Caco-2 (cell line): ENCODE results near the gene TAF5L. TPM values are rescaled to one million over a fixed set of nuclear protein-coding genes. Genes with fewer than 3 reads are reported as not detected.

Experiments used
- BruUV-seq: library from RNA; stranded (reverse); fragments of 400-500 nt; replicated peaks from 2 replicates; lab custom pipeline; 2021; lab: Mats Ljungman, UMichigan
- CTCF ChIA-PET: fragments of 300-600 bp; sonication (Branson Sonifier 250); formaldehyde crosslinking; loops from one replicate; lab custom pipeline; 2022; ENCODE audit warnings: antibody characterized with exemption; lab: Charles Lee
- POLR2A ChIA-PET: fragments of 300-600 bp; sonication (Branson Sonifier 250); formaldehyde crosslinking; loops from one replicate; lab custom pipeline; 2022; ENCODE audit warnings: antibody characterized with exemption; lab: Charles Lee
- DNase-seq, 2 experiments: peaks; one replicate each; pipeline versions ENCODE4 v3.0.0 to v3.0.0-alpha.2; 2020 to 2022
- H3K27me3 ChIP-seq: replicated peaks from 2 replicates; pipeline ENCODE4 v1.6.0; 2011; ENCODE audit warnings: low read length; ENCODE audit not compliant: control insufficient read depth, insufficient read depth
- H3K36me3 ChIP-seq: 2 replicates; pipeline ENCODE4 v1.5.1; 2011; ENCODE audit warnings: low read length; ENCODE audit not compliant: control insufficient read depth, insufficient read depth
- H3K4me1 ChIP-seq: fragments of 250-450 bp; sonication (Bioruptor Pico); 2 replicates; pipeline ENCODE4 v1.5.1; 2020; ENCODE audit warnings: mild to moderate bottlenecking
- H3K4me3 ChIP-seq: 2 replicates; pipeline ENCODE4 v1.5.1; 2011; ENCODE audit warnings: low read depth, mild to moderate bottlenecking, control low read depth, low read length
- H3K9me3 ChIP-seq: fragments of 250-450 bp; sonication (Bioruptor Pico); 2 replicates; pipeline ENCODE4 v1.5.1; 2020; ENCODE audit warnings: mild to moderate bottlenecking, moderate library complexity
- H3K27ac Mint-ChIP-seq: one replicate; pipeline ENCODE4 v1.8.0; 2022; ENCODE audit warnings: mixed read lengths; ENCODE audit not compliant: unreplicated experiment
- H3K27me3 Mint-ChIP-seq: one replicate; pipeline ENCODE4 v1.8.0; 2022; ENCODE audit warnings: mixed read lengths; ENCODE audit not compliant: insufficient read depth, unreplicated experiment
- H3K36me3 Mint-ChIP-seq: one replicate; pipeline ENCODE4 v1.8.0; 2022; ENCODE audit warnings: mild to moderate bottlenecking, mixed read lengths; ENCODE audit not compliant: insufficient read depth, unreplicated experiment
- H3K4me1 Mint-ChIP-seq: one replicate; pipeline ENCODE4 v1.8.0; 2022; ENCODE audit warnings: low read depth, mixed read lengths; ENCODE audit not compliant: unreplicated experiment
- H3K4me3 Mint-ChIP-seq: one replicate; pipeline ENCODE4 v1.8.0; 2022; ENCODE audit warnings: mild to moderate bottlenecking, moderate library complexity, mixed read lengths; ENCODE audit not compliant: unreplicated experiment
- H3K9me3 Mint-ChIP-seq: one replicate; pipeline ENCODE4 v1.8.0; 2022; ENCODE audit warnings: mixed read lengths; ENCODE audit not compliant: unreplicated experiment
- intact Hi-C: fragments of 100-400 bp; cut with micrococcal nuclease; formaldehyde crosslinking; loops from one replicate; pipeline ENCODE4 v1.10.0; 2022; ENCODE audit not compliant: unreplicated experiment
- total RNA-seq: library from RNA; stranded (reverse); gene quantifications from 2 replicates; pipeline ENCODE4 v1.2.3, GENCODE V29; 2022
- TF ChIP-seq, protein P1 (sequence below), 2 experiments: fragments of 200-600 bp in 1 of 2; IDR thresholded peaks; 1 replicate in 1 of 2; 2 replicates in 1 of 2; pipeline versions ENCODE4 v1.5.1 to v1.8.0; 2011 to 2022; ENCODE audit warnings: antibody characterized with exemption in 1 of 2, control low read depth in 1 of 2, inconsistent platforms in 1 of 2, low read depth in 1 of 2, low read length in 1 of 2, mild to moderate bottlenecking in 1 of 2, moderate library complexity in 1 of 2; ENCODE audit not compliant: insufficient read depth in 1 of 2, severe bottlenecking in 1 of 2, unreplicated experiment in 1 of 2

Gene TAF5L
- total RNA-seq, 1 experiment from 2014 or later: 23.8 TPM

DNA sequence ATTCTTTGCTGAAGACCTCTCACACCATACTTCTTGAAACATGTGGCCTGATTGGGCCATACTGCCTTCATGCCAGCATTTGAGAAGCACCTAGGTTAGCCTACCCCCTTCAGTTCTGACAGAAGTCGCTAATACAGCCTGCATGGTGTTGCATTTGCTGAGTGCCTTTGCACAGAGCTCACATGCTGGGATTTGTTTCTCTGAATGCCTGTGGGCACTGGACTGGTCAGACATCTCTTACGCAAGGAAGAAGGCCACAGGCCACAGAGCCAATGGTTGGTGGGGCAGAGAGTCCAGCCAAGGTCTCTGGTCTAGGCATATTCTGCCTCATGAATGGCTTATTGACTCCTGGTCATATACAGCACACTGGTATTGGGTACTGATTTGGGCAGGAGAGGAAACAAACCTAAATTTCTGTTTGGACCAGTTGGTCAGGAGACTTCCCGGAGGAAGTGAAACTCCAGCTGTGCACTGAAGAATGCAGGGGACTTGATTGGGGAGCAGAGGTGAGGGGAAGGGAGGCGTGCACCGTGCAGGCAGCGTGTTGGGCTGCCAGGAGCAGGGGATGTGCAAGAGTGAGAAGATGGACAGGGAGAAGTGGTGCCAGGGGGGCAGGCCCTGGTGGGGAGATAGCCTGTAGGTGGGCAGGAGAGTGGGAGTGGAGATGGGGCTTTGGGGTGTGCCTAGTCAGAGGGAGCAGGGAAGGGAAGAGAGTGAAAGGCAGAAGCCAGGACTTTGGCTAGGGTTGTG, 18.2 kb upstream of the TAF5L start:
- Mint-ChIP-seq H3K4me3 (no peak overlapping the region), H3K4me1 (no peaks in the 10 kb centered on the region), H3K9me3 (no peaks in the 10 kb centered on the region), H3K27ac (no peak overlapping the region), H3K27me3 (no peaks in the 10 kb centered on the region), H3K36me3 (peaks cover 58% of the 10 kb centered on the region)
- ChIA-PET CTCF (no interaction called here), POLR2A (no interaction called here)
- intact Hi-C loops: no loop called here
- no peak for DNase-seq
- H3K4me3 ChIP-seq: no peak overlapping the region
- TF ChIP-seq, protein P1, sequence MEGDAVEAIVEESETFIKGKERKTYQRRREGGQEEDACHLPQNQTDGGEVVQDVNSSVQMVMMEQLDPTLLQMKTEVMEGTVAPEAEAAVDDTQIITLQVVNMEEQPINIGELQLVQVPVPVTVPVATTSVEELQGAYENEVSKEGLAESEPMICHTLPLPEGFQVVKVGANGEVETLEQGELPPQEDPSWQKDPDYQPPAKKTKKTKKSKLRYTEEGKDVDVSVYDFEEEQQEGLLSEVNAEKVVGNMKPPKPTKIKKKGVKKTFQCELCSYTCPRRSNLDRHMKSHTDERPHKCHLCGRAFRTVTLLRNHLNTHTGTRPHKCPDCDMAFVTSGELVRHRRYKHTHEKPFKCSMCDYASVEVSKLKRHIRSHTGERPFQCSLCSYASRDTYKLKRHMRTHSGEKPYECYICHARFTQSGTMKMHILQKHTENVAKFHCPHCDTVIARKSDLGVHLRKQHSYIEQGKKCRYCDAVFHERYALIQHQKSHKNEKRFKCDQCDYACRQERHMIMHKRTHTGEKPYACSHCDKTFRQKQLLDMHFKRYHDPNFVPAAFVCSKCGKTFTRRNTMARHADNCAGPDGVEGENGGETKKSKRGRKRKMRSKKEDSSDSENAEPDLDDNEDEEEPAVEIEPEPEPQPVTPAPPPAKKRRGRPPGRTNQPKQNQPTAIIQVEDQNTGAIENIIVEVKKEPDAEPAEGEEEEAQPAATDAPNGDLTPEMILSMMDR (IDR thresholded peaks at IDR 0.05; ENCODE audit: insufficient read depth in 1 of 2, low read depth in 1 of 2, low read length in 1 of 2, severe bottlenecking in 1 of 2, unreplicated experiment in 1 of 2): no peak
- H3K4me1 ChIP-seq: no peaks in the 10 kb centered on the region
- BruUV-seq: no TSS peak
- no peaks in the 10 kb centered on the region for H3K9me3 ChIP-seq
- H3K27me3 ChIP-seq: no peaks in the 10 kb centered on the region
- H3K36me3 ChIP-seq: peaks cover 3% of the 10 kb centered on the region; the same call in 1 of the 2 replicates

DNA sequence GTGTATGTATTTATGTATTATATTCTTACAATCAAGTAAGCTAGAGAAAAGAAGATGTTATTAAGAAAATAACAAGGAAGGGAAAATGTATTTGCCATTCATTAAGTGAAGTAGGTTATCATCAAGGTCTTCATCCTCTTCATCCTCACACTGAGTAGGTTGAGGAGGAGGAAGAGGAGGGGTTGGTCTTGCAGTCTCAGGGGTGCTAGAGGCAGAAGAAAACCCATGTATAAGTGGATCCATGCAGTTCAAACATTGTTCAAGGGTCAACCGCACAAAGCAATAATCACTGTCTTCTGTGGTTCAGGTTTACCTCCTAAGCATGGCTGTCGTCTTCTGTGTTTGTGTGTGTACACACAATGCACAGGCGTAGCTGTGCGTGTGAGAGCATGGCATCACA, 17.0 kb upstream of the TAF5L start:
- BruUV-seq: no TSS peak
- Histone ChIP-seq H3K9me3 (no peaks in the 10 kb centered on the region), H3K4me1 (no peaks in the 10 kb centered on the region), H3K27me3 (no peaks in the 10 kb centered on the region), H3K36me3 (peaks cover 3% of the 10 kb centered on the region; the same call in 1 of the 2 replicates), H3K4me3 (no peak overlapping the region)
- Mint-ChIP-seq H3K27ac (no peak overlapping the region), H3K36me3 (peaks cover 59% of the 10 kb centered on the region), H3K9me3 (no peaks in the 10 kb centered on the region), H3K4me3 (no peak overlapping the region), H3K27me3 (no peaks in the 10 kb centered on the region), H3K4me1 (no peaks in the 10 kb centered on the region)
- ChIA-PET CTCF (no interaction called here), POLR2A (no interaction called here)
- TF ChIP-seq, protein P1 (IDR thresholded peaks at IDR 0.05; ENCODE audit: insufficient read depth in 1 of 2, low read depth in 1 of 2, low read length in 1 of 2, severe bottlenecking in 1 of 2, unreplicated experiment in 1 of 2): no peak
- no peak for DNase-seq
- intact Hi-C loops: no loop called here

DNA sequence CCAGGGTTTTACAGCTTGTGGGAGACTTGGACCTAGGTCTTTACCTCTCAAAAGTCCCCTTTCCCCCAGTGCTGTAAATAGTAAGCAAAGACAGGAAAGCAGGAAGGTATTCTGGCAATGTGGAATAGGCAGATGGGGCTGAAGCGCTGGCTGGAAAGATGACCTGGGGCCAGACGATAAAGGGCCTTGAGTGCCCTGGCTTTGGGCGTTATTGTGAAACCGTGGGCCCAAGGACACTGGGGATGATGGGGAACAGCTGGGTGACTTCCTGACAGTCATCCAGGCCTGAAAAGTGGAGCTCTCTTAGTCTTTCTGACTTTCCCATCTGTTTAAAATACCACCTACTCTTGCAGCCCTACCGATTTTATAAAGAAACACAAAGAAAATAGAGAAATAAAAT, 16.5 kb upstream of the TAF5L start:
- no peaks in the 10 kb centered on the region for H3K4me1 Mint-ChIP-seq
- no peak overlapping the region for H3K4me3 ChIP-seq
- H3K36me3 ChIP-seq: peaks cover 3% of the 10 kb centered on the region; the same call in 1 of the 2 replicates
- no peaks in the 10 kb centered on the region for H3K4me1 ChIP-seq
- intact Hi-C loops: no loop called here
- TF ChIP-seq, protein P1 (IDR thresholded peaks at IDR 0.05; ENCODE audit: insufficient read depth in 1 of 2, low read depth in 1 of 2, low read length in 1 of 2, severe bottlenecking in 1 of 2, unreplicated experiment in 1 of 2): no peak
- BruUV-seq: no TSS peak
- H3K27me3 ChIP-seq: no peaks in the 10 kb centered on the region
- H3K27ac Mint-ChIP-seq: no peak overlapping the region
- DNase-seq: no peak
- POLR2A ChIA-PET: no interaction called here
- no peaks in the 10 kb centered on the region for H3K9me3 Mint-ChIP-seq
- no peak overlapping the region for H3K4me3 Mint-ChIP-seq
- no peaks in the 10 kb centered on the region for H3K27me3 Mint-ChIP-seq
- CTCF ChIA-PET: no interaction called here
- H3K9me3 ChIP-seq: no peaks in the 10 kb centered on the region
- H3K36me3 Mint-ChIP-seq: peaks cover 59% of the 10 kb centered on the region
